Central memory CD8-positive, alpha-beta T cell (primary cell): ENCODE data around the gene VWA5B2.
"Not testable (repeated sequence)": the region's sequence is repeated elsewhere in the genome, so short reads cannot be mapped to it uniquely, and the experiment has no call there.

ENCODE experiments used
- ATAC-seq: fragments of 150-1000 bp; cut with Tn5 transposase; replicated peaks from 2 replicates; pipeline ENCODE4 v1.10.0; 2022; ENCODE audit warnings: mild to moderate bottlenecking, moderate FRiP score, moderate number of reproducible peaks; ENCODE audit not compliant: poor library complexity, severe bottlenecking; ENCODE audit errors: extremely low read depth
- DNase-seq, 2 donors: peaks; one replicate each; pipeline ENCODE4 v3.0.0; 2021; ENCODE audit warnings: low spot score in 2 of 2
- H3K27ac Mint-ChIP-seq: one replicate; pipeline ENCODE4 v1.8.0; 2022; ENCODE audit warnings: low read depth, mild to moderate bottlenecking, moderate library complexity, mixed read lengths
- H3K27me3 Mint-ChIP-seq: one replicate; pipeline ENCODE4 v1.8.0; 2022; ENCODE audit warnings: mixed read lengths
- H3K36me3 Mint-ChIP-seq: one replicate; pipeline ENCODE4 v1.8.0; 2022; ENCODE audit warnings: mild to moderate bottlenecking, moderate library complexity, mixed read lengths; ENCODE audit not compliant: insufficient read depth
- H3K4me1 Mint-ChIP-seq: one replicate; pipeline ENCODE4 v1.8.0; 2022; ENCODE audit warnings: mixed read lengths
- H3K4me3 Mint-ChIP-seq: one replicate; pipeline ENCODE4 v1.8.0; 2022; ENCODE audit warnings: mild to moderate bottlenecking, moderate library complexity, mixed read lengths
- H3K9me3 Mint-ChIP-seq: one replicate; pipeline ENCODE4 v1.8.0; 2022; ENCODE audit warnings: mixed read lengths

The VWA5B2 gene

GRCh38 chr3:184258926-184259325 is 29.5 kb downstream of the VWA5B2 start:
- Mint-ChIP-seq H3K9me3 (no peaks in the 10 kb centered on the region), H3K27ac (peak overlapping the region; percentile 68), H3K4me1 (peaks cover 25% of the 10 kb centered on the region), H3K4me3 (peak overlapping the region; percentile 74), H3K27me3 (no peaks in the 10 kb centered on the region), H3K36me3 (peaks cover 9% of the 10 kb centered on the region)
- ATAC-seq (no peak), DNase-seq (no peak)

DNA sequence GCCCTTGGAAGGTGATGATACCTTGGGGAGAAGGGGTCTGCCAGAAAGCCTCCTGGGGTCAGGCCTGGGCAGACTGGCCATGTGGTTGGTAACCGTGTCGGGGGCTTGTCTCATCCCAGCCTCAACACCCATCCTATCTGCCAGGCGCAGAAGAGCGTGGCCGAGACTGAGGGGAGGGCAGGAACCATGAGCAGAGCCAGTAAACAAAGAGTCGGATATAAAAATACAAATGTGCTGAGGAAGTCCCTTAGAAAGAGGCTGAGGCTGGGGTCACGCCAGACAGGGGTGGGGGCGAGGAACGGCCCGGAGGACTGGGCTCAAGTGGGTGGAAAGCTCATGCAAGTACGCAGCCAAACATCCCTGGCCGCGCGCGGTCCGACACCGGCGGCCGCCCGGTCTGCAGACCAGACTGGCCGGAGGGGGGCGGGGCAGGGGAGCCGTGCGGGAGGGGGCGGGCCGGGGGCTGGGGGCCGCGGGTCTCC is 30.1 kb downstream of the VWA5B2 start:
- Mint-ChIP-seq H3K4me3 (peak overlapping the region; percentile 74), H3K27me3 (no peaks in the 10 kb centered on the region), H3K27ac (peak overlapping the region; percentile 68), H3K9me3 (no peaks in the 10 kb centered on the region), H3K4me1 (peaks cover 25% of the 10 kb centered on the region), H3K36me3 (peaks cover 9% of the 10 kb centered on the region)
- no peak for ATAC-seq
- no peak for DNase-seq

DNA sequence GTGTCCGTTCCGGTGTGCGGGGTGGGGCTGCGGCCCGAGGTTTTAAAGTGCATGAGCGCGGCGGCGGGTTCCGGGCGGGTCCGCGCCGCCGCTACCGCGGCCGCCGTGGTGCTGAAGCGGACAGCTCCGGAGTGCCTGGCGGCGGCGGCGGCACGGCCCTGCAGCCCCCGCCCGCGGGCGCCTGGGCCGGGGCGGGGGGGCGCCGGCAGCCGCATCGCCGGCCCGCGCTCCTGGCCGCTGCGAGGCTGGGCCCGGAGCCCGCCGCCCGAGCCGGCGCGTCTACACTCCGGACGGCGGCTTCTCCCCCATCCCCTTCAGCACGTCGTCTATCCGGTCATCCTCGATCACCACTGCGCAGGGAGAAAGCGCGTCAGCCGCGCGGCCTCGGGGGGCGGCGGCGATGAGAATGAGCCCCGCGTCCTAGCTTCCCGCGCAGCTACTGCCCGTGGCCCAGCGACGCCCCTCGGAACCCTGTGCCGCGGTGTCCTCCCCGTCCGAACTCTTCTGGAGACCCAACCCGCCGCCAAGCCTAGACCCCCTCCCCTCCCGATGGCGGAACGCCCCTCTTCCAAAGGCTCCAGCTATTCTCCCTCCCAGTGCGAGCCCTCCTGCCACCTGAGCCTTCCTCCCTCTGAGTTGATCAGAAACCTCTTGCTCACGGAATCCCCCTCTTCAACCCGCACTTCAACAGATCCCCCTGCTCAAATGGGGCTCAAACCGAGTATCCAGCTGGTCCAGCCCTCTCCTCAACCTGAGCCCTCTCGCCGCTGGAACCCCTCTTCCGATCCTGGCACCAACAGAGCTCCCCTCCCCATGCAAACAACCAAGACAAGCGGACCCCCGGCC is 30.7 kb downstream of the VWA5B2 start:
- H3K4me3 Mint-ChIP-seq = peak overlapping the region; percentile 74
- no peaks in the 10 kb centered on the region for H3K9me3 Mint-ChIP-seq
- H3K36me3 Mint-ChIP-seq = peaks cover 9% of the 10 kb centered on the region
- peak overlapping the region; percentile 78 for H3K27ac Mint-ChIP-seq
- H3K27me3 Mint-ChIP-seq = no peaks in the 10 kb centered on the region
- ATAC-seq (peak; percentile 56), DNase-seq (no peak)
- peaks cover 25% of the 10 kb centered on the region for H3K4me1 Mint-ChIP-seq

- peaks cover 9% of the 10 kb centered on the region for H3K36me3 Mint-ChIP-seq
- peaks cover 25% of the 10 kb centered on the region for H3K4me1 Mint-ChIP-seq
- no peaks in the 10 kb centered on the region for H3K27me3 Mint-ChIP-seq
- no peaks in the 10 kb centered on the region for H3K9me3 Mint-ChIP-seq
- ATAC-seq (no peak), DNase-seq (no peak)
- H3K27ac Mint-ChIP-seq = peak overlapping the region; percentile 78
- peak overlapping the region; percentile 74 for H3K4me3 Mint-ChIP-seq
Observed at GRCh38 chr3:184260724-184261269, 31.4 kb downstream of the VWA5B2 start.

- H3K36me3 Mint-ChIP-seq = peaks cover 9% of the 10 kb centered on the region
- H3K4me1 Mint-ChIP-seq = peaks cover 25% of the 10 kb centered on the region
- ATAC-seq (peak; percentile 46), DNase-seq (no peak)
- H3K27ac Mint-ChIP-seq = peak within 1 kb of the TSS; percentile 78
- H3K9me3 Mint-ChIP-seq = no peaks in the 10 kb centered on the region
- H3K4me3 Mint-ChIP-seq = peak within 1 kb of the TSS; percentile 74
- H3K27me3 Mint-ChIP-seq = no peaks in the 10 kb centered on the region
Observed at GRCh38 chr3:184261270-184261853, 32.0 kb downstream of the VWA5B2 start, which contains the start of gene CAMK2N2. Gene CAMK2N2 (minus strand): TSS chr3:184261553. CDS start chr3:184261285, 268 bp downstream.

DNA sequence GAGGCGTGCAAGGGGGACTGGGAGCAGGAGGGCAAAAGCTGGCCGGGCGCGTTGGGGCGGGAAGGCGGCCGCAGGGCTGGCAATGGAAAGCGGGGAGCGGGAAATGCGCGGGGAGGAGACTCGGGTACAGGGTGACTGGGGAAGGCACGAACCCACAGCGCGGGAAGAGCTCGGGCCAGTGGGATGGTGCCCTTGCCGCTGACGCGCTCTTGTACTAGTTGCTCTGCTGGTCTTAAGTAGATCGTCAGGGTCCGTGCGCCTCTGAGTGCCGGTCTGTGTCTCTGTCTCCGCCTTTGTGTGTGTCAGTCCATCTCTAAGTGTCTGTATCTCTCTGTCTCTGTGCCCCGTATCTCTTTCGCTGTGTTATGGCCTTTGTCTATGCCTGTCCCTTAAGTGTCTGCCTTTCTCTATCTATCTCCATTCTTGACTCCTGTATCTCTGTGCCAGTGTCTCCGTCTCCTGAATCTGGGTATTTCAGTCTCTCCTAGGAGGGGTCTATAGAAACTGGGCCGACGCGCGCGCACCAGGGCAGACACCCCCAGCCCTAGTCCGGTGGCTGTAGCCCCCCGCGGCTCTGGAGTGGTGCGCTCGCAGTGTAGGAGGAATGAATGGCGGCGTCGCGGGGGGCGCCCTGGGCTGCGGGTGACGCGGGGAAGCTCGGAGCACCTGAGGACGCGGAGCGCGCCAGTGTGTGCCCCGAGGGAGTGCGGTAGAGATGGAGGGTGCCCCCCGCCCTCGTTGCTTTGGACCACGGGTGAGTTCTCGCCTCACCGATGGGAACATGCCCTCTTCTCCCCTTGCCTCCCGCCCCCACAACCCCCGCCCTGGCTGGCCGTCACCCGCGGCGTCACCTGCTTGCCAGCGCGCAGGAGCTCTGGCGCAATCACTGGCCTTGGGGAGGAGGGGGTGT is 32.7 kb downstream of the VWA5B2 start:
- H3K27me3 Mint-ChIP-seq = peaks cover 4% of the 10 kb centered on the region
- no peak for DNase-seq

GRCh38 chr3:184262764-184263179 is 33.4 kb downstream of the VWA5B2 start:
- H3K4me1 Mint-ChIP-seq = peaks cover 25% of the 10 kb centered on the region
- no peak overlapping the region for H3K27ac Mint-ChIP-seq
- no peak for ATAC-seq
- H3K4me3 Mint-ChIP-seq = peak overlapping the region; percentile 74
- H3K36me3 Mint-ChIP-seq = peaks cover 9% of the 10 kb centered on the region
- H3K9me3 Mint-ChIP-seq = no peaks in the 10 kb centered on the region
- DNase-seq = no peak
- H3K27me3 Mint-ChIP-seq = peaks cover 11% of the 10 kb centered on the region

More for the DNA sequence above, 32.7 kb downstream of the VWA5B2 start:
- H3K36me3 Mint-ChIP-seq = peaks cover 9% of the 10 kb centered on the region
- ATAC-seq = peak; percentile 7
- peak overlapping the region; percentile 74 for H3K4me3 Mint-ChIP-seq
- H3K9me3 Mint-ChIP-seq = no peaks in the 10 kb centered on the region
- H3K4me1 Mint-ChIP-seq = peaks cover 25% of the 10 kb centered on the region
- H3K27ac Mint-ChIP-seq = no peak overlapping the region

- H3K27me3 Mint-ChIP-seq = peaks cover 30% of the 10 kb centered on the region
- not testable (repeated sequence) for H3K9me3 Mint-ChIP-seq, DNase-seq
Observed at GRCh38 chr3:184267249-184267648, 37.9 kb downstream of the VWA5B2 start.

DNA sequence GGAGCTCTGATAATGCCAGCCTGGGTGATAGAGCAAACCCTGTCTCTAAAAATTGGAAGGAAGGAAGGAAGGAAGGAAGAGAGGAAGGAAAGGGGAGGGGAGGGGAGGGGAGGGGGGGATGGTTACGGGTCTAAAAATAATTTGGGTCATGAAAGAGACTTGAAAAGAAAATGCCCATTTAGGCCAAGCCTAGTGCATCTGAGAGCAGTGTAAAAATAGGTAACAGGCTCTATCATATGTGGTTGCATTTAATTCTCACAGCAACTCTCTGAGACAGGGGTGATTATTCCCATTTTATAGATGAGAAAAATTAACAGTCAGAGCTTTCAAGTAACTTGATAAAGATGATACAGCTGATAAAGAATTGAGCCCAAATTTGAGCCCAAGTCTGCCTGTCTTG is 42.9 kb downstream of the VWA5B2 start:
- H3K36me3 Mint-ChIP-seq = no peaks in the 10 kb centered on the region
- no peak for DNase-seq
- no peak overlapping the region for H3K27ac Mint-ChIP-seq
- ATAC-seq = no peak
- peaks cover 58% of the 10 kb centered on the region for H3K27me3 Mint-ChIP-seq
- no peaks in the 10 kb centered on the region for H3K9me3 Mint-ChIP-seq
- H3K4me3 Mint-ChIP-seq = no peak overlapping the region
- H3K4me1 Mint-ChIP-seq = peaks cover 7% of the 10 kb centered on the region

More at GRCh38 chr3:184267249-184267648, 37.9 kb downstream of the VWA5B2 start:
- H3K27ac Mint-ChIP-seq, H3K4me3 Mint-ChIP-seq, ATAC-seq, H3K4me1 Mint-ChIP-seq, H3K36me3 Mint-ChIP-seq: not testable (repeated sequence)

DNA sequence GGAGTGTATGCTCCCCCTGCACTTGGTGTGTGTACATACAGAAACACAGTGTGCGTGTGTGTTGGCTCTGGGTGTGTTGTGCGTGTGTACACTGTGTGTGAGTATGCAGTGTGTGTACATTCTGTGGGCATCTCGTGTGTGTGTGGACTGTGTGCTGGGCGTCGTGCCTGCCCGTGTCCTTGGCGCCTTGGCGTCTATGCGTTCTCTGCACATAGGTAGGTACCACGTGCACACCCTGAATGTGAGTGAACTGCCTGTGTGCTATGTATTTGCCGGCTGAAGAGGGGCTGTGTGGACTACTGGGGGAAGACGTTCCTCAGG is 46.0 kb downstream of the VWA5B2 start:
- Mint-ChIP-seq H3K27ac (no peak overlapping the region), H3K36me3 (no peaks in the 10 kb centered on the region), H3K9me3 (no peaks in the 10 kb centered on the region), H3K4me1 (peaks cover 7% of the 10 kb centered on the region), H3K27me3 (peaks cover 63% of the 10 kb centered on the region), H3K4me3 (no peak overlapping the region)
- no peak for ATAC-seq
- no peak for DNase-seq

DNA sequence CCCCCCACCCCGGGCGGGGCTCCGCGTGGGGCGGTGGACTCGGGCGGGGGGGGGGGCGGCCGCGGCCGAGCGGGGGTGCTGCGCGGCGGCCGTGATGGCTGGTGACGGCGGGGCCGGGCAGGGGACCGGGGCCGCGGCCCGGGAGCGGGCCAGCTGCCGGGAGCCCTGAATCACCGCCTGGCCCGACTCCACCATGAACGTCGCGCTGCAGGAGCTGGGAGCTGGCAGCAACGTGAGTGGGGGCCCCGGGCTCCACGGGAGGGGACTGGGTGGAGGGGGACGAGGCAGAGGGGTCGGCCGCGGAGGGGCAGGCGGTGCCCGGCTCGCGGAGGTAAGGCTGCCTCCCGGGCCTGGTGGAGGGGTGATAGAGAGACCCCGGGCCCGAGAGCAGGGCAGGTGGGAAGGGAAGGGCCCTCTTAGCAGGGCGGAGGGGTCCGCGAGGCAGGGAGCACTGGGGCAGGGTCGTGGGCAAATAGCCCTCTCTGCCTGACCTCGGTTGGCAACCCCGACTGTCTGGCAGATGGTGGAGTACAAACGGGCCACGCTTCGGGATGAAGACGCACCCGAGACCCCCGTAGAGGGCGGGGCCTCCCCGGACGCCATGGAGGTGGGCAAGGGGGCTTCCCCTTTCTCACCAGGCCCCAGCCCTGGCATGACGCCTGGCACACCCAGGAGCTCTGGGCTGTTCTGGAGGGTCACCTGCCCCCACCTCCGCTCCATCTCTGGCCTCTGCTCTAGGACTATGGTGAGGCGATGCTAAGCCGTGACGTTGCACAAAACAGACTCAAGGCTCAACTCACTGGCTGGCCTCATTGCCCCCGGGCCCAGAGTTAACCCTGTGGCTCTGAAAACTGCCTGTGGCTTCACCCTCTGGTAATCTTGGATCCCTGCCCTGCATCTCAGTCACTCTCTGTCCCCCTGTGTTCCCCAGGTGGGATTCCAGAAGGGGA is 46.9 kb downstream of the VWA5B2 start, which contains the start of gene ECE2:
Gene ECE2, plus strand, starts transcription at position 62 of the 950 bp plus-strand sequence. Its CDS starts 132 bp downstream, at position 194.
- ATAC-seq (no peak), DNase-seq (no peak)
- Mint-ChIP-seq H3K4me3 (no peak within 1 kb of the TSS), H3K9me3 (no peaks in the 10 kb centered on the region), H3K27me3 (peaks cover 63% of the 10 kb centered on the region), H3K27ac (no peak within 1 kb of the TSS), H3K36me3 (no peaks in the 10 kb centered on the region), H3K4me1 (peaks cover 7% of the 10 kb centered on the region)
